IMR-90 (cell line): ENCODE data around the gene GALNT17. TPM values are rescaled to one million over a fixed set of nuclear protein-coding genes. Genes with fewer than 3 reads are reported as not detected.

Experiments used
- ATAC-seq: fragments of 200-7000 bp; cut with Tn5 transposase; 2 replicates; pipeline ENCODE4 v1.9.1; 2020; ENCODE audit warnings: low read depth, mild to moderate bottlenecking, moderate library complexity
- BruUV-seq: library from RNA; stranded (reverse); fragments of 400-500 nt; replicated peaks from 2 replicates; lab custom pipeline; 2021; lab: Mats Ljungman, UMichigan
- CTCF ChIA-PET: fragments of 300-600 bp; formaldehyde crosslinking; extraction: SDS; loops from one replicate; lab custom pipeline; 2021; ENCODE audit warnings: antibody characterized with exemption; lab: Yijun Ruan, JAX
- POLR2A ChIA-PET: fragments of 300-600 bp; sonication (Branson Sonifier 250); formaldehyde crosslinking; loops from one replicate; lab custom pipeline; 2022; ENCODE audit warnings: antibody characterized with exemption; ENCODE audit not compliant: unreplicated experiment; lab: Charles Lee
- DNase-seq: peaks from one replicate; pipeline ENCODE4 v3.0.0; 2013
- H2AFZ ChIP-seq: replicated peaks from 2 replicates; pipeline ENCODE3; 2013; ENCODE audit warnings: low read length, mild to moderate bottlenecking; ENCODE audit not compliant: poor library complexity
- H2AK5ac ChIP-seq: 2 replicates; pipeline ENCODE4 v1.6.1; 2013; ENCODE audit warnings: low read depth, low read length, inconsistent platforms
- H2AK9ac ChIP-seq: replicated peaks from 2 replicates; pipeline ENCODE3; 2013; ENCODE audit warnings: mild to moderate bottlenecking, low read depth, low read length, moderate library complexity; ENCODE audit not compliant: poor library complexity
- H2BK120ac ChIP-seq: 2 replicates; pipeline ENCODE4 v1.6.1; 2013; ENCODE audit warnings: low read depth, low read length, inconsistent platforms
- H2BK15ac ChIP-seq: 3 replicates; pipeline ENCODE4 v1.6.1; 2013; ENCODE audit warnings: low read depth, low read length, inconsistent platforms
- H2BK20ac ChIP-seq: 2 replicates; pipeline ENCODE4 v1.6.1; 2013; ENCODE audit warnings: low read depth, mild to moderate bottlenecking, inconsistent platforms, low read length, moderate library complexity
- H2BK5ac ChIP-seq: 2 replicates; pipeline ENCODE4 v1.6.1; 2013; ENCODE audit warnings: mild to moderate bottlenecking, low read depth, low read length, inconsistent platforms; ENCODE audit not compliant: poor library complexity, severe bottlenecking
- H3K14ac ChIP-seq: replicated peaks from 2 replicates; pipeline ENCODE4 v1.6.1; 2013; ENCODE audit warnings: low read depth, low read length, inconsistent platforms
- H3K18ac ChIP-seq: 2 replicates; pipeline ENCODE4 v1.6.1; 2013; ENCODE audit warnings: low read depth, low read length, control low read depth
- H3K23ac ChIP-seq: 2 replicates; pipeline ENCODE4 v1.6.1; 2013; ENCODE audit warnings: low read depth, low read length, inconsistent platforms
- H3K27ac ChIP-seq: 2 replicates; pipeline ENCODE4 v1.5.1; 2013; ENCODE audit warnings: mild to moderate bottlenecking, control low read depth, low read length; ENCODE audit not compliant: insufficient read depth
- H3K27me3 ChIP-seq: 2 replicates; pipeline ENCODE4 v1.6.1; 2013; ENCODE audit warnings: low read length; ENCODE audit not compliant: control insufficient read depth, insufficient read depth
- H3K36me3 ChIP-seq: 2 replicates; pipeline ENCODE4 v1.6.1; 2013; ENCODE audit warnings: low read length, mixed read lengths; ENCODE audit not compliant: control insufficient read depth, insufficient read depth
- H3K4ac ChIP-seq: 2 replicates; pipeline ENCODE4 v1.6.1; 2013; ENCODE audit warnings: low read depth, low read length, inconsistent platforms
- H3K4me1 ChIP-seq: 2 replicates; pipeline ENCODE4 v1.6.1; 2013; ENCODE audit warnings: low read length, mixed read lengths; ENCODE audit not compliant: control insufficient read depth, insufficient read depth
- H3K4me2 ChIP-seq: 2 replicates; pipeline ENCODE4 v1.6.1; 2013; ENCODE audit warnings: low read depth, mild to moderate bottlenecking, control low read depth, low read length, moderate library complexity
- H3K4me3 ChIP-seq: 2 replicates; pipeline ENCODE4 v1.5.1; 2013; ENCODE audit warnings: low read depth, mild to moderate bottlenecking, control low read depth, low read length, moderate library complexity; ENCODE audit not compliant: insufficient read depth
- H3K56ac ChIP-seq: 2 replicates; pipeline ENCODE4 v1.6.1; 2013; ENCODE audit warnings: low read length, inconsistent platforms; ENCODE audit not compliant: insufficient read depth; ENCODE audit errors: extremely low read depth
- H3K79me1 ChIP-seq, 2 experiments: 2 replicates each; pipeline ENCODE4 v1.6.1; 2013; ENCODE audit warnings: low read length in 2 of 2, inconsistent platforms in 1 of 2, low read depth in 1 of 2
- H3K9ac ChIP-seq: 2 replicates; pipeline ENCODE4 v1.6.1; 2013; ENCODE audit warnings: low read depth, low read length, control low read depth
- H3K9me1 ChIP-seq: 2 replicates; pipeline ENCODE4 v1.6.1; 2013; ENCODE audit warnings: low read length, inconsistent platforms; ENCODE audit not compliant: insufficient read depth
- H3K9me3 ChIP-seq: 2 replicates; pipeline ENCODE4 v1.6.1; 2013; ENCODE audit warnings: low read length; ENCODE audit not compliant: control insufficient read depth, insufficient read depth
- H4K20me1 ChIP-seq: 2 replicates; pipeline ENCODE4 v1.6.1; 2013; ENCODE audit warnings: low read length, inconsistent platforms; ENCODE audit not compliant: insufficient read depth
- H4K5ac ChIP-seq: 2 replicates; pipeline ENCODE4 v1.6.1; 2013; ENCODE audit warnings: mild to moderate bottlenecking, low read depth, low read length, control low read depth
- H4K8ac ChIP-seq, 2 experiments: 2 replicates each; pipeline ENCODE4 v1.6.1; 2013; ENCODE audit warnings: low read depth in 2 of 2, low read length in 2 of 2, control low read depth in 1 of 2, inconsistent platforms in 1 of 2
- H4K91ac ChIP-seq: 2 replicates; pipeline ENCODE4 v1.6.1; 2013; ENCODE audit warnings: low read depth, low read length, inconsistent platforms; ENCODE audit not compliant: insufficient read depth
- BHLHE40 ChIP-seq: fragments of 150-350 bp; IDR thresholded peaks from 2 replicates; pipeline ENCODE4 v1.6.1; 2016; ENCODE audit warnings: mild to moderate bottlenecking, low read depth, low read length
- CEBPB ChIP-seq: IDR thresholded peaks from 2 replicates; pipeline ENCODE4 v1.6.1; 2012; ENCODE audit warnings: low read depth, low read length, improper control_type of control experiment
- CHD1 ChIP-seq: IDR thresholded peaks from 2 replicates; pipeline ENCODE4 v1.6.1; 2012; ENCODE audit warnings: low read depth, low read length, improper control_type of control experiment
- FOS ChIP-seq: fragments of 150-350 bp; IDR thresholded peaks from 2 replicates; pipeline ENCODE4 v1.6.1; 2016; ENCODE audit warnings: low read depth, low read length
- MAFK ChIP-seq: IDR thresholded peaks from 2 replicates; pipeline ENCODE4 v1.6.1; 2012; ENCODE audit warnings: low read depth, low read length, improper control_type of control experiment
- MAZ ChIP-seq: IDR thresholded peaks from 2 replicates; pipeline ENCODE4 v1.6.1; 2012; ENCODE audit warnings: low read depth, mild to moderate bottlenecking, low read length, improper control_type of control experiment, moderate library complexity, borderline replicate concordance
- MXI1 ChIP-seq: IDR thresholded peaks from 2 replicates; pipeline ENCODE4 v1.6.1; 2012; ENCODE audit warnings: low read depth, mild to moderate bottlenecking, low read length, moderate library complexity, borderline replicate concordance
- NFE2L2 ChIP-seq: fragments of 150-350 bp; IDR thresholded peaks from 2 replicates; pipeline ENCODE4 v1.6.1; 2016; ENCODE audit warnings: low read depth, mild to moderate bottlenecking, low read length
- POLR2A ChIP-seq: IDR thresholded peaks from 2 replicates; pipeline ENCODE4 v1.6.1; 2012; ENCODE audit warnings: mild to moderate bottlenecking, low read depth, low read length
- RAD21 ChIP-seq: IDR thresholded peaks from 2 replicates; pipeline ENCODE4 v1.6.1; 2012; ENCODE audit warnings: low read length, improper control_type of control experiment
- RCOR1 ChIP-seq: IDR thresholded peaks from 2 replicates; pipeline ENCODE4 v1.6.1; 2012; ENCODE audit warnings: mild to moderate bottlenecking, low read length, improper control_type of control experiment; ENCODE audit not compliant: insufficient replicate concordance
- RFX5 ChIP-seq: IDR thresholded peaks from 2 replicates; pipeline ENCODE4 v1.8.0; 2012; ENCODE audit warnings: low read depth, mild to moderate bottlenecking, low read length, moderate library complexity
- SMC3 ChIP-seq: fragments of 150-350 bp; IDR thresholded peaks from 2 replicates; pipeline ENCODE4 v1.6.1; 2016; ENCODE audit warnings: low read depth, mild to moderate bottlenecking, antibody characterized with exemption, low read length, moderate library complexity
- WGBS, 2 experiments: methylation state at CpG; one replicate each; pipeline versions ENCODE4 v1.1.5 to v1.1.7; 2013; ENCODE audit warnings: missing lambda C conversion rate in 2 of 2; ENCODE audit not compliant: insufficient read length in 1 of 2; ENCODE audit errors: extremely low coverage in 2 of 2; 5-methylcytosine and 5-hydroxymethylcytosine counted together
- dilution Hi-C: fragments of 300-500 bp; cut with HindIII; formaldehyde crosslinking; loops from one replicate; pipeline ENCODE4 v1.14.3; 2018; ENCODE audit warnings: low sequenced_read_pairs; ENCODE audit not compliant: unreplicated experiment
- in situ Hi-C: fragments of 300-500 bp; cut with MboI; formaldehyde crosslinking; loops from 3 replicates; pipeline ENCODE4 v1.14.3; 2019; ENCODE audit warnings: low sequenced_read_pairs, inconsistent platforms, mixed read lengths
- intact Hi-C: fragments of 100-400 bp; cut with micrococcal nuclease; formaldehyde crosslinking; loops from 2 replicates; pipeline ENCODE4 v1.10.0; 2022
- polyA plus RNA-seq, 3 experiments: library from polyadenylated mRNA; depleted of rRNA; stranded (reverse); fragments of >200 nt; gene quantifications; 2 replicates each; pipeline ENCODE4 v1.2.3, GENCODE V29; 2012; ENCODE audit warnings: low replicate concordance in 1 of 3
- total RNA-seq: library from RNA; depleted of rRNA; stranded (reverse); fragments of >200 nt; gene quantifications from 2 replicates; pipeline ENCODE4 v1.2.3, GENCODE V29; 2012
- TF ChIP-seq, protein P1 (sequence below): conservative IDR thresholded peaks from 2 replicates; pipeline ENCODE4 v1.5.1; 2012; ENCODE audit warnings: mild to moderate bottlenecking, low read depth, low read length, improper control_type of control experiment
- TF ChIP-seq, protein P2 (sequence below): fragments of 150-350 bp; IDR thresholded peaks from 2 replicates; pipeline ENCODE4 v1.6.1; 2016; ENCODE audit warnings: low read depth, mild to moderate bottlenecking, low read length, moderate library complexity, borderline replicate concordance
- TF ChIP-seq, protein P3 (sequence below): fragments of 150-350 bp; IDR thresholded peaks from 2 replicates; pipeline ENCODE4 v1.6.1; 2017; ENCODE audit warnings: mild to moderate bottlenecking, antibody characterized with exemption, low read length, low read depth

Gene GALNT17
- total and polyA plus RNA-seq, 2 of the 4 experiments (the other 2 are of a cell fraction) = not detected

DNA sequence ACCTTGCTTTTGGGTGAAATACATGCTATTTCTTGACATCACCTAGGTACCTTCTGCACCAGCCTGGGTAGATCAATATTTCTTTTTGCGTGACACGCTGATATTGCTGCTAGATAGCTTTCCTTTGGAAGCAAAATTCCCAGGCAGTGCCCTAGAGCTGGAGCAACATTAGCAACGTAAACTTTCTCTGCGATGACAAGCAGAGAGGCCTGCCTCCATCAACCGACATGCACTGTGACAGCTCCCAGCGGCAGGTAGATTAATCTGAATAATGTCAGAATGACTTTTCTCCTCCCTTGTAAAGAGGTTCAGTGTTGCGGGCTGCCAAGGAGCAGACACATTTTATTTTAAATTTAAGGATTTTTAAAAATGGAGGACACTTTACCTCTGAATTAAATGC lies 307.4 kb downstream of the GALNT17 start:
- H4K8ac ChIP-seq = no peak overlapping the region
- POLR2A ChIA-PET = no interaction called here
- H3K79me1 ChIP-seq = no peaks in the 10 kb centered on the region
- H3K56ac ChIP-seq = no peak overlapping the region
- TF ChIP-seq CEBPB = no peak
- TF ChIP-seq SMC3 = no peak
- TF ChIP-seq BHLHE40 = no peak
- TF ChIP-seq MXI1 = no peak
- TF ChIP-seq FOS = no peak
- no peak for TF ChIP-seq CHD1
- no peak for TF ChIP-seq RCOR1
- TF ChIP-seq, protein P1, sequence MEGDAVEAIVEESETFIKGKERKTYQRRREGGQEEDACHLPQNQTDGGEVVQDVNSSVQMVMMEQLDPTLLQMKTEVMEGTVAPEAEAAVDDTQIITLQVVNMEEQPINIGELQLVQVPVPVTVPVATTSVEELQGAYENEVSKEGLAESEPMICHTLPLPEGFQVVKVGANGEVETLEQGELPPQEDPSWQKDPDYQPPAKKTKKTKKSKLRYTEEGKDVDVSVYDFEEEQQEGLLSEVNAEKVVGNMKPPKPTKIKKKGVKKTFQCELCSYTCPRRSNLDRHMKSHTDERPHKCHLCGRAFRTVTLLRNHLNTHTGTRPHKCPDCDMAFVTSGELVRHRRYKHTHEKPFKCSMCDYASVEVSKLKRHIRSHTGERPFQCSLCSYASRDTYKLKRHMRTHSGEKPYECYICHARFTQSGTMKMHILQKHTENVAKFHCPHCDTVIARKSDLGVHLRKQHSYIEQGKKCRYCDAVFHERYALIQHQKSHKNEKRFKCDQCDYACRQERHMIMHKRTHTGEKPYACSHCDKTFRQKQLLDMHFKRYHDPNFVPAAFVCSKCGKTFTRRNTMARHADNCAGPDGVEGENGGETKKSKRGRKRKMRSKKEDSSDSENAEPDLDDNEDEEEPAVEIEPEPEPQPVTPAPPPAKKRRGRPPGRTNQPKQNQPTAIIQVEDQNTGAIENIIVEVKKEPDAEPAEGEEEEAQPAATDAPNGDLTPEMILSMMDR = no peak
- TF ChIP-seq RAD21 = no peak
- no peak for TF ChIP-seq POLR2A
- TF ChIP-seq RFX5 = no peak
- no peak for TF ChIP-seq MAZ
- TF ChIP-seq NFE2L2 = no peak
- TF ChIP-seq, protein P2, sequence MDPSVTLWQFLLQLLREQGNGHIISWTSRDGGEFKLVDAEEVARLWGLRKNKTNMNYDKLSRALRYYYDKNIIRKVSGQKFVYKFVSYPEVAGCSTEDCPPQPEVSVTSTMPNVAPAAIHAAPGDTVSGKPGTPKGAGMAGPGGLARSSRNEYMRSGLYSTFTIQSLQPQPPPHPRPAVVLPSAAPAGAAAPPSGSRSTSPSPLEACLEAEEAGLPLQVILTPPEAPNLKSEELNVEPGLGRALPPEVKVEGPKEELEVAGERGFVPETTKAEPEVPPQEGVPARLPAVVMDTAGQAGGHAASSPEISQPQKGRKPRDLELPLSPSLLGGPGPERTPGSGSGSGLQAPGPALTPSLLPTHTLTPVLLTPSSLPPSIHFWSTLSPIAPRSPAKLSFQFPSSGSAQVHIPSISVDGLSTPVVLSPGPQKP = no peak
- TF ChIP-seq, protein P3, sequence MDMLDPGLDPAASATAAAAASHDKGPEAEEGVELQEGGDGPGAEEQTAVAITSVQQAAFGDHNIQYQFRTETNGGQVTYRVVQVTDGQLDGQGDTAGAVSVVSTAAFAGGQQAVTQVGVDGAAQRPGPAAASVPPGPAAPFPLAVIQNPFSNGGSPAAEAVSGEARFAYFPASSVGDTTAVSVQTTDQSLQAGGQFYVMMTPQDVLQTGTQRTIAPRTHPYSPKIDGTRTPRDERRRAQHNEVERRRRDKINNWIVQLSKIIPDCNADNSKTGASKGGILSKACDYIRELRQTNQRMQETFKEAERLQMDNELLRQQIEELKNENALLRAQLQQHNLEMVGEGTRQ = no peak
- no peak for TF ChIP-seq MAFK
- BruUV-seq = no TSS peak
- ATAC-seq (no peak), DNase-seq (no peak)
- intact Hi-C loops = no loop called here
- H4K91ac ChIP-seq = no peak overlapping the region
- H2AFZ ChIP-seq = no peak overlapping the region
- H4K20me1 ChIP-seq = no peaks in the 10 kb centered on the region
- H3K18ac ChIP-seq = no peak overlapping the region
- peaks cover 11% of the 10 kb centered on the region; the same call in 1 of the 2 replicates for H3K9me3 ChIP-seq
- no peak overlapping the region for H3K4ac ChIP-seq
- no peaks in the 10 kb centered on the region for H3K9me1 ChIP-seq
- CTCF ChIA-PET = no interaction called here
- no peak overlapping the region for H3K9ac ChIP-seq
- in situ Hi-C loops = no loop called here
- no peak overlapping the region for H2BK20ac ChIP-seq
- H2AK5ac ChIP-seq = no peak overlapping the region
- no peak overlapping the region for H2BK15ac ChIP-seq
- dilution Hi-C loops = no loop called here
- no peak overlapping the region for H2BK120ac ChIP-seq
- no peak overlapping the region for H3K23ac ChIP-seq
- H3K4me2 ChIP-seq = no peak overlapping the region
- no peaks in the 10 kb centered on the region for H3K4me1 ChIP-seq
- no peak overlapping the region for H4K5ac ChIP-seq
- no CpG with 5 or more reads among the region's 7 CpGs for WGBS, 2 experiments
- H3K4me3 ChIP-seq = no peak overlapping the region
- no peaks in the 10 kb centered on the region for H3K27me3 ChIP-seq
- no peak overlapping the region for H2BK5ac ChIP-seq
- H3K14ac ChIP-seq = no peak overlapping the region
- no peak overlapping the region for H2AK9ac ChIP-seq
- H3K27ac ChIP-seq = no peak overlapping the region
- no peaks in the 10 kb centered on the region for H3K36me3 ChIP-seq
